GM12873 (cell line): ENCODE measurements around the gene MMP19.

Experiments
- TF ChIP-seq, protein P1 (sequence below): IDR thresholded peaks from 2 replicates; pipeline ENCODE4 v1.5.1; 2012; ENCODE audit warnings: low read depth, mild to moderate bottlenecking, moderate library complexity, low read length, control low read depth; ENCODE audit not compliant: insufficient read depth; ENCODE audit errors: missing control alignments

MMP19 gene

DNA sequence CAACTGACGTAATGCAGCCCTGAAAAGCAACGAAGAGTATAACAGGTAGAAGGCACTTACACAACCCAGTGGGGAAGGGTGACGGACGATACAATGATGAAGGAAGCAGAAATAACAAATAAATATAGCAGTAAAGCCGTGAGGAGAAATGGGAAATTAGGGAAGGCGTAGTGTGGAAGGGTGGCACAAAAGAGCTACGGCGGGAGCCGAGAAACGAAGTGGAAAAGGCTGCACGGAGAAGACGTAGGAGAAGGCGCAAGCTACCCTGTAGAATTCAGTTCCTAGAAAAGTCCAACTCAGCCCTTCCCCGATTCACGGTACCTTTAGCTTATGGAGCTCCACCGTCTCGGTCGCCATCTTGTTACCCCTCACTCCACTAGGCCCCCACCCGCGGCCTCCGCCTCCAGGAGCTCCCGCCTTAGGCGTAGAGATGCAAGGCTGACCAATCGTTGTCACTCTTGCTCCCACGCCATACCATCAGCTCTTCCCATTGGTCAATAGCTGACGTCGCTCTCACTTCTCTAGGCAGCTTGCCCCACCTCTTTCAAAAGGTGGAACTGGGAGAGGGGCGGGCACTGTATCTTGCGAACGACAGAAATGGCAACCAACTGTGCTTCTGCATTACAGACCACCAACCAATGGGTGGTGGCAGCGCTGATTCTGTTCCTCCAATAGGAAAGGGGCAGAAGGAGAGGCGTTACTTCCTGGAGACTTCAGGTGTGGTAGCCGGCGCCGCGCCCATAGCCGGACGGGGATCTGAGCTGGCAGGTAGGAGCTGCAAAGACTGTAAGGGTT lies 25.2 kb downstream of the MMP19 start, which contains the start of the genes ORMDL2 and SARNP:
ORMDL2 (plus strand) TSS at position 697 of the 795 bp plus-strand sequence. CDS start 959 bp downstream, outside the sequence.
SARNP (minus strand) TSS at position 380 of the 795 bp plus-strand sequence; CDS start at position 357, 23 bp downstream.
- TF ChIP-seq, protein P1, sequence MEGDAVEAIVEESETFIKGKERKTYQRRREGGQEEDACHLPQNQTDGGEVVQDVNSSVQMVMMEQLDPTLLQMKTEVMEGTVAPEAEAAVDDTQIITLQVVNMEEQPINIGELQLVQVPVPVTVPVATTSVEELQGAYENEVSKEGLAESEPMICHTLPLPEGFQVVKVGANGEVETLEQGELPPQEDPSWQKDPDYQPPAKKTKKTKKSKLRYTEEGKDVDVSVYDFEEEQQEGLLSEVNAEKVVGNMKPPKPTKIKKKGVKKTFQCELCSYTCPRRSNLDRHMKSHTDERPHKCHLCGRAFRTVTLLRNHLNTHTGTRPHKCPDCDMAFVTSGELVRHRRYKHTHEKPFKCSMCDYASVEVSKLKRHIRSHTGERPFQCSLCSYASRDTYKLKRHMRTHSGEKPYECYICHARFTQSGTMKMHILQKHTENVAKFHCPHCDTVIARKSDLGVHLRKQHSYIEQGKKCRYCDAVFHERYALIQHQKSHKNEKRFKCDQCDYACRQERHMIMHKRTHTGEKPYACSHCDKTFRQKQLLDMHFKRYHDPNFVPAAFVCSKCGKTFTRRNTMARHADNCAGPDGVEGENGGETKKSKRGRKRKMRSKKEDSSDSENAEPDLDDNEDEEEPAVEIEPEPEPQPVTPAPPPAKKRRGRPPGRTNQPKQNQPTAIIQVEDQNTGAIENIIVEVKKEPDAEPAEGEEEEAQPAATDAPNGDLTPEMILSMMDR, result no peak

DNA sequence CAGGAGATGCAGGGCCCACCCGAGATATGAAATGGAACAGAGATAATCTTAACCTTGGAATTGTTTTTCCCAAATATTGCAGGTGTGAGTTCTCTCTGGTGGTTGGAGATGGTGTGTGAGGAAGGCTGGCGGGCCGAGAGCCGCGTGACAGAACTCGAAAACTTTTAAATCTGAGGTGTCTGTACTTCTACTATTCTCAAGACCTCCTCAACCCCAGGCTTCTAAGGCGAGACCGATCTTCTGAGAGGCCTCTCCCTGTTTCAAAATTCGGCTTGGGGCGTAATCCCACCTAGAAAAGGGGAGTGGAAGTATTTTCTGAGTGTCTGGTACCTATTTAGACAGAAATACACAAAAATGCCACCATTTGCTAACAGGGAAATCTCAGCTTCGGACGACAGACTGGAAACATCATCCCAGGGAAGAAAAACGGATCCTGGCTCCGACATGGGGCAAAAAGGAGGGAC lies 25.8 kb downstream of the MMP19 start:
- TF ChIP-seq, protein P1, result no peak

DNA sequence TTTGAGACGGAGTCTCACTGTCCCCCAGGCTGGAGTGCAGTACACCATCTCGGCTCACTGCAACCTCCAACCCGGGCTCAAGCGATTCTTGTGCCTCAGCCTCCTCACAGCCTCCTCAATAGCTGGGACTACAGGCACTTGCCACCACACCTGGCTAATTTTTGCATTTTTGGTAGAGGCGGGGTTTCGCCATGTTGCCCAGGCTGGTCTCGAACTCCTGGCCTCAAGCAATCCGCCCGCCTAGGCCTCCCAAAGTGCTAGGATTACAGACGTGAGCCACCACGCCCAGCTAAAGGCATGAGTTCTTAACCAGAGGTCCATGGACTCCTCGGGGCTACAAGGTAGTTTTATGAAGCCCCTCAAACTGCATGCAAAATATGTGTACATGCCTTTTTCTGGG lies 27.3 kb downstream of the MMP19 start:
- TF ChIP-seq, protein P1, result no peak

DNA sequence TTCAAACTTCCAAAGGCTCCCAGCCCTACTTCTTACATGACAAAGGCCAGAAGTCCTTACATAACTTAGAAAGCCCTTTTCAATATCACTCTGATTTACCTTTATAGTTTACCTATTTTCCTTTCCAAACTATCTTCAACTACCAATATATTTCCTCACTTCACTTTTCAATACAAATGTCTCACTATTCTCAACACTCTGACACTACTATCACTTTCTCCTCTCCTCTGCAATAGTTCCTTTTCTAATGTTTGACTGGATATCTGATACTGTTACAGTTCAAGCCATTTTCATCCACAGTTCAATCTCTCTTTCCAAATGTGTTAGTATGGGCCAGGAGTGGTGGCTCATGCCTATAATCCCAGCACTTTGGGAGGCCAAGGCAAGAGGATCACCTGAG lies 28.5 kb downstream of the MMP19 start:
- TF ChIP-seq, protein P1, result no peak

DNA sequence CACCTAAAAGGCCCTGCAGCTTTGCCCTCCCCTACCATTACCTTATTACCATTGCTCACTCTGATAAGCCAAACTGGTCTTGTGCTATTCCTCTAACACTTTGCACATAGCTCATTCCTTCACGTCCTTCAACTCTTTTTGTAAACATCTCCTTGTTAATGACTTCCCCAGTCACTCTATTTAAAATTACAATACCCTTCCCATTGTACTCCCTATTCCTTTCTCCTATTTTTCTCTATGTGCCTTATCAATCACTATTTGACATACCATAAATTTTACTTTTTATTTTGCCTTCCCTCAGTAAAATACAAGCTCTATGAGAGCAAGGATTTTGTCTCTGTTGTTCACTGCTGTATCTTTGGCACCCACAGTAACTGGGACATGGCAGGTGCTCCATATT lies 30.6 kb downstream of the MMP19 start:
- TF ChIP-seq, protein P1, result no peak

DNA sequence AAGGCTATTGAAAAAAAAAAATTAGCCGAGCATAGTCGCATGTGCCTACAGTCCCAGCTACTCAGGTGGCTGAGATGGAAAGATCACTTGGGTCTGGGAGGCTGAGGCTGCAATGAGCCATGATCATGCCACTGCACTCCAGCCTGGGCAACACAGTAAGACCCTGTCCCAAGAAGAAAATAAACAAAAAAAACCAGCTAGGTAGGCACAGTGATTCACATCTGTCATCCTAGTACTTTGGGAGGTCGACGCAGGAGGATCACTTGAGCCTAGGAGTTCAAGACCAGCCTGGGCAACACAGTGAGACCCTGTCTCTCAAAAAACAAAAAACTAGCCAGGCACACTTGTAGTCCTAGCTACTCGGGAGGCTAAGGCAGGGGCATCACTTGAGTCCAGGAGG lies 33.5 kb downstream of the MMP19 start:
- TF ChIP-seq, protein P1, result no peak

DNA sequence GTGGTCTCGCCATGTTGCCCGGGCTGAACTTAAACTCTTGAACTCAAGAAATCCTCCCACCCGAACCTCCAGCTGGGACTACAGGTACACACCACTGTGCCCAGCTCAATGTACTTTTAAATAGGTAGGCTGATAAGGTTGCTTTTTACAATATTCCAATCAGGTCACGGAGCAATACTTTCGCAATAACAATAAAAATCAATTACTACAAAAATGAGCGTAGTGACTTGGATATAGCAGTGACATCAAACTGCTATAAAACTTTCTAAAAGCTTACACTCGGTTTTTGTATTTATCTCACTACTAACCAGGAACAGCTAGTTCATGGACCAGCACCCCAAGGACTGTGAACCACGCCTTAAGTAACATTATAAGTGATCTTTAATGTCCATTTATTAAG lies 35.8 kb downstream of the MMP19 start:
- TF ChIP-seq, protein P1, result no peak
